GM23338 (cell line): ENCODE measurements around the gene GRID2. TPM values are rescaled to one million over a fixed set of nuclear protein-coding genes. Genes with fewer than 3 reads are reported as not detected.
A peak's percentile ranks its signal among the peaks of the same experiment; 100 is the strongest.
"Not testable (repeated sequence)": the region's sequence is repeated elsewhere in the genome, so short reads cannot be mapped to it uniquely, and the experiment has no call there.

ENCODE experiments used
- ATAC-seq: fragments of 200-7000 bp; cut with Tn5 transposase; 3 replicates; pipeline ENCODE4 v1.9.1; 2020
- DNase-seq: peaks from one replicate; pipeline ENCODE4 v3.0.0-alpha.2; 2015; ENCODE audit warnings: low spot score
- H2AFZ ChIP-seq: fragments of 200-600 bp; sonication (generic); 2 replicates; pipeline ENCODE4 v1.8.0; 2016; ENCODE audit warnings: antibody characterized with exemption, mild to moderate bottlenecking, moderate library complexity
- H3F3A ChIP-seq: fragments of 200-600 bp; sonication (generic); replicated peaks from 2 replicates; pipeline ENCODE4 v1.8.0; 2017; ENCODE audit warnings: antibody characterized with exemption, mixed run types, low read depth
- H3K27ac ChIP-seq: fragments of 200-600 bp; sonication (generic); 2 replicates; pipeline ENCODE4 v1.6.1; 2016; ENCODE audit warnings: low read depth
- H3K27me3 ChIP-seq: fragments of 200-600 bp; sonication (generic); 2 replicates; pipeline ENCODE4 v1.8.0; 2016; ENCODE audit warnings: mild to moderate bottlenecking, mixed run types, moderate library complexity; ENCODE audit not compliant: insufficient read depth
- H3K36me3 ChIP-seq: fragments of 200-600 bp; sonication (generic); 2 replicates; pipeline ENCODE4 v1.8.0; 2016; ENCODE audit warnings: mild to moderate bottlenecking; ENCODE audit not compliant: insufficient read depth
- H3K4me1 ChIP-seq: fragments of 200-600 bp; sonication (generic); 2 replicates; pipeline ENCODE4 v1.8.0; 2016; ENCODE audit warnings: mild to moderate bottlenecking, moderate library complexity; ENCODE audit not compliant: insufficient read depth
- H3K4me2 ChIP-seq: fragments of 200-600 bp; sonication (generic); 2 replicates; pipeline ENCODE4 v1.7.1; 2017; ENCODE audit warnings: mixed run types
- H3K4me3 ChIP-seq: fragments of 200-600 bp; sonication (generic); 2 replicates; pipeline ENCODE4 v1.6.1; 2016; ENCODE audit warnings: mixed run types
- H3K79me2 ChIP-seq: fragments of 200-600 bp; sonication (generic); replicated peaks from 2 replicates; pipeline ENCODE4 v1.8.0; 2017; ENCODE audit warnings: mild to moderate bottlenecking; ENCODE audit not compliant: insufficient read depth
- H3K9me2 ChIP-seq: fragments of 200-600 bp; sonication (generic); 2 replicates; pipeline ENCODE4 v1.8.0; 2017; ENCODE audit not compliant: insufficient read depth
- H4K20me1 ChIP-seq: fragments of 200-600 bp; sonication (generic); replicated peaks from 2 replicates; pipeline ENCODE4 v1.8.0; 2017; ENCODE audit warnings: mild to moderate bottlenecking; ENCODE audit not compliant: insufficient read depth
- H3K27ac Mint-ChIP-seq: 2 replicates; pipeline ENCODE4 v1.8.0; 2020; ENCODE audit warnings: inconsistent platforms, mild to moderate bottlenecking, moderate library complexity, mixed read lengths
- H3K27me3 Mint-ChIP-seq: 3 replicates; pipeline ENCODE4 v1.8.0; 2022; ENCODE audit warnings: low read depth, mild to moderate bottlenecking, moderate library complexity, mixed read lengths, inconsistent platforms; ENCODE audit not compliant: insufficient read depth, poor library complexity
- H3K36me3 Mint-ChIP-seq: 3 replicates; pipeline ENCODE4 v1.8.0; 2021; ENCODE audit warnings: low read depth, mild to moderate bottlenecking, inconsistent platforms, moderate library complexity, mixed read lengths
- H3K4me1 Mint-ChIP-seq: 3 replicates; pipeline ENCODE4 v1.8.0; 2020; ENCODE audit warnings: mild to moderate bottlenecking, inconsistent platforms, mixed read lengths
- H3K4me3 Mint-ChIP-seq: 3 replicates; pipeline ENCODE4 v1.8.0; 2021; ENCODE audit warnings: moderate library complexity, mild to moderate bottlenecking, inconsistent platforms, mixed read lengths
- H3K9me3 Mint-ChIP-seq: 3 replicates; pipeline ENCODE4 v1.8.0; 2020; ENCODE audit warnings: moderate library complexity, mild to moderate bottlenecking, inconsistent platforms, mixed read lengths
- CREB1 ChIP-seq: fragments of 250-450 bp; sonication (Bioruptor Pico); IDR thresholded peaks from 2 replicates; pipeline ENCODE4 v1.5.0; 2020; ENCODE audit warnings: low read depth, mild to moderate bottlenecking, moderate library complexity
- ZNF331 ChIP-seq: fragments of 250-450 bp; sonication (Bioruptor Pico); IDR thresholded peaks from 2 replicates; pipeline ENCODE4 v1.5.0; 2020; ENCODE audit warnings: low read depth, mild to moderate bottlenecking, moderate library complexity
- polyA plus RNA-seq: library from polyadenylated mRNA; unstranded; fragments of >200 nt; fragmentation: Nextera tagmentation; extraction: Ambion mirVana; gene quantifications from 2 replicates; pipeline ENCODE4 v1.2.1, GENCODE V29; 2016
- total RNA-seq: library from RNA; depleted of rRNA; stranded (reverse); fragments of >200 nt; shearing (Covaris generic); gene quantifications from 2 replicates; pipeline ENCODE4 v1.2.3, GENCODE V29; 2014
- TF ChIP-seq, protein P1 (sequence below): IDR thresholded peaks from one replicate; pipeline ENCODE4 v1.6.1; 2018; ENCODE audit warnings: antibody characterized with exemption; ENCODE audit not compliant: unreplicated experiment
- TF ChIP-seq, protein P2 (sequence below), 2 experiments: fragments of 200-600 bp in 1 of 2; sonication (generic) in 1 of 2; conservative IDR thresholded peaks; 2 replicates each; pipeline versions ENCODE4 v1.5.1 to v1.6.1; 2016 to 2017; ENCODE audit warnings: antibody characterized with exemption in 2 of 2, low read depth in 2 of 2, mild to moderate bottlenecking in 2 of 2, moderate library complexity in 1 of 2

The GRID2 gene
- total and polyA plus RNA-seq, 2 experiments from 2014 or later, result 19.9 to 65.4 TPM

DNA sequence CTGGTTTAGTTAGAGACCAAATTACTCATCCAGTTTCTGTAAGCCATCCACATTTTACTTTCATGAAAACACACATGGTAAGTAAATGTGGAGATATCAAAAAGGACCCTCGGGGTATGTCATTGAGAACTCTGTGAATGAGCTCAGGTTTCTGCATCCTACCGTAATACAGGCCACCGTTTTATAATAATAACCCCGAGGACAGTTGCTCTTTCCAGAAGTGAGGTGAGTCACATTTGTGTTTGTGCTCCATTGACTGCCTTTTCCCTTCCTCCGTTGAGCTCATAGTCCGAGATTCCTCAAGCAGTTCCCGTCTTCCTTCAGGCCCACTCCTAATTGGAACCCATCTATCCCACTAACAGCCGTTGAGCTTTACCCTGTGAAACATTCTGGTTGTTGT, 95.3 kb downstream of the GRID2 start (continued):
- TF ChIP-seq CREB1 (CRISPR knock-in tag), result no peak
- TF ChIP-seq, protein P1, sequence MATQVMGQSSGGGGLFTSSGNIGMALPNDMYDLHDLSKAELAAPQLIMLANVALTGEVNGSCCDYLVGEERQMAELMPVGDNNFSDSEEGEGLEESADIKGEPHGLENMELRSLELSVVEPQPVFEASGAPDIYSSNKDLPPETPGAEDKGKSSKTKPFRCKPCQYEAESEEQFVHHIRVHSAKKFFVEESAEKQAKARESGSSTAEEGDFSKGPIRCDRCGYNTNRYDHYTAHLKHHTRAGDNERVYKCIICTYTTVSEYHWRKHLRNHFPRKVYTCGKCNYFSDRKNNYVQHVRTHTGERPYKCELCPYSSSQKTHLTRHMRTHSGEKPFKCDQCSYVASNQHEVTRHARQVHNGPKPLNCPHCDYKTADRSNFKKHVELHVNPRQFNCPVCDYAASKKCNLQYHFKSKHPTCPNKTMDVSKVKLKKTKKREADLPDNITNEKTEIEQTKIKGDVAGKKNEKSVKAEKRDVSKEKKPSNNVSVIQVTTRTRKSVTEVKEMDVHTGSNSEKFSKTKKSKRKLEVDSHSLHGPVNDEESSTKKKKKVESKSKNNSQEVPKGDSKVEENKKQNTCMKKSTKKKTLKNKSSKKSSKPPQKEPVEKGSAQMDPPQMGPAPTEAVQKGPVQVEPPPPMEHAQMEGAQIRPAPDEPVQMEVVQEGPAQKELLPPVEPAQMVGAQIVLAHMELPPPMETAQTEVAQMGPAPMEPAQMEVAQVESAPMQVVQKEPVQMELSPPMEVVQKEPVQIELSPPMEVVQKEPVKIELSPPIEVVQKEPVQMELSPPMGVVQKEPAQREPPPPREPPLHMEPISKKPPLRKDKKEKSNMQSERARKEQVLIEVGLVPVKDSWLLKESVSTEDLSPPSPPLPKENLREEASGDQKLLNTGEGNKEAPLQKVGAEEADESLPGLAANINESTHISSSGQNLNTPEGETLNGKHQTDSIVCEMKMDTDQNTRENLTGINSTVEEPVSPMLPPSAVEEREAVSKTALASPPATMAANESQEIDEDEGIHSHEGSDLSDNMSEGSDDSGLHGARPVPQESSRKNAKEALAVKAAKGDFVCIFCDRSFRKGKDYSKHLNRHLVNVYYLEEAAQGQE, result no peak

DNA sequence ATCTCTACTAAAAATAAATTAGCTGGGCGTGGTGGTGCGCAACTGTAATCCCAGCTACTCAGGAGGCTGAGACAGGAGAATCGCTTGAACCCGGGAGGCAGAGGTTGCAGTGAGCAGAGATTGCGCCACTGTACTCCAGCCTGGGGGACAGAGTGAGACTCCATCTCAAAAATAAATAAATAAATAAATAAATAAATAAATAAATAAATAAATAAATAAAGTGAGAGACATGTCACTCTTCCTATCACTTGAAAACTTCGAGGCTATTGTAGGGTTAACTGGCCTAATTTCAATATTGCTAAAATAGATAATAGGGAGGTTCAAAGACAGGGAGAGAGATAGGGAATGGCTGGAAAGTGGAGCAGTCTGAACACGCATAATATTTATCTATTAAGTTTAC, 99.8 kb downstream of the GRID2 start:
- H3K9me3 Mint-ChIP-seq, H3K27ac ChIP-seq, H3K36me3 Mint-ChIP-seq, H3K27me3 Mint-ChIP-seq, H3K4me3 ChIP-seq, H3K36me3 ChIP-seq, H3K27me3 ChIP-seq, ATAC-seq, H2AFZ ChIP-seq, H3F3A ChIP-seq, H3K4me3 Mint-ChIP-seq, H3K27ac Mint-ChIP-seq, H3K9me2 ChIP-seq, H3K4me2 ChIP-seq, DNase-seq, H4K20me1 ChIP-seq: not testable (repeated sequence)
- peaks cover 49% of the 10 kb centered on the region for H3K4me1 ChIP-seq
- peaks cover 16% of the 10 kb centered on the region for H3K79me2 ChIP-seq
- H3K4me1 Mint-ChIP-seq, result peaks cover 42% of the 10 kb centered on the region

DNA sequence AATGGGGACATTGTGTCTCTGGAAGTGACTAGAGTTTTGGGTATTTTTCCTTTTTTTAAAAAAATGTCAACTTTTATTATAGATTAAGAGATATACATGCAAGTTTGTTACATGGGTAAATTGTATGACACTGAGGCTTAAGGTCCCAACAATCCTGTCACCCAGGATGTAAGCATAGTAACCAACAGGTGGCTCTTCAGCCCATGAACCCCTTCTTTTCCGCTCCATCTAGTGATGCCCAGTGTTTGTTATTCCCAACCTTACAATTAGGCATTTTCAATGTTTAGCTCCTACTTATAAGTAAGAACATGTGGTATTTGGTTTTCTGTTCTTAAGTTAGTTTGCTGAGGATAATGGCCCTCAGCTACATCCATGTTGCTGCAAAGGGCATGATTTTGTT, 102.7 kb downstream of the GRID2 start:
- no peak for DNase-seq
- Mint-ChIP-seq H3K27me3 (peaks cover 3% of the 10 kb centered on the region), H3K4me1 (peaks cover 32% of the 10 kb centered on the region), H3K4me3 (no peak overlapping the region), H3K9me3 (no peaks in the 10 kb centered on the region; the same call in 2 of the 3 replicates), H3K36me3 (no peaks in the 10 kb centered on the region; the same call in 2 of the 3 replicates), H3K27ac (no peak overlapping the region)
- no peak overlapping the region for H3K4me3 ChIP-seq
- H4K20me1 ChIP-seq, result no peaks in the 10 kb centered on the region
- no peak overlapping the region for H3K27ac ChIP-seq
- no peaks in the 10 kb centered on the region for H3F3A ChIP-seq
- peaks cover 4% of the 10 kb centered on the region; the same call in 1 of the 2 replicates for H3K9me2 ChIP-seq
- peaks cover 40% of the 10 kb centered on the region for H3K79me2 ChIP-seq
- peaks cover 35% of the 10 kb centered on the region for H3K4me1 ChIP-seq
- H3K27me3 ChIP-seq, result no peaks in the 10 kb centered on the region
- ATAC-seq, result peak; percentile 75
- no peak overlapping the region for H3K4me2 ChIP-seq
- TF ChIP-seq ZNF331 (CRISPR knock-in tag), result no peak
- TF ChIP-seq, protein P2, sequence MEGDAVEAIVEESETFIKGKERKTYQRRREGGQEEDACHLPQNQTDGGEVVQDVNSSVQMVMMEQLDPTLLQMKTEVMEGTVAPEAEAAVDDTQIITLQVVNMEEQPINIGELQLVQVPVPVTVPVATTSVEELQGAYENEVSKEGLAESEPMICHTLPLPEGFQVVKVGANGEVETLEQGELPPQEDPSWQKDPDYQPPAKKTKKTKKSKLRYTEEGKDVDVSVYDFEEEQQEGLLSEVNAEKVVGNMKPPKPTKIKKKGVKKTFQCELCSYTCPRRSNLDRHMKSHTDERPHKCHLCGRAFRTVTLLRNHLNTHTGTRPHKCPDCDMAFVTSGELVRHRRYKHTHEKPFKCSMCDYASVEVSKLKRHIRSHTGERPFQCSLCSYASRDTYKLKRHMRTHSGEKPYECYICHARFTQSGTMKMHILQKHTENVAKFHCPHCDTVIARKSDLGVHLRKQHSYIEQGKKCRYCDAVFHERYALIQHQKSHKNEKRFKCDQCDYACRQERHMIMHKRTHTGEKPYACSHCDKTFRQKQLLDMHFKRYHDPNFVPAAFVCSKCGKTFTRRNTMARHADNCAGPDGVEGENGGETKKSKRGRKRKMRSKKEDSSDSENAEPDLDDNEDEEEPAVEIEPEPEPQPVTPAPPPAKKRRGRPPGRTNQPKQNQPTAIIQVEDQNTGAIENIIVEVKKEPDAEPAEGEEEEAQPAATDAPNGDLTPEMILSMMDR (conservative IDR thresholded peaks at IDR 0.05; ENCODE audit: low read depth in 2 of 2), result peak; percentile 30 to 66; a peak in 2 of 4 replicates
- H2AFZ ChIP-seq, result no peak overlapping the region
- no peaks in the 10 kb centered on the region for H3K36me3 ChIP-seq
